ENCODE data around the gene SERPING1.

- TF ChIP-seq, protein P1, sequence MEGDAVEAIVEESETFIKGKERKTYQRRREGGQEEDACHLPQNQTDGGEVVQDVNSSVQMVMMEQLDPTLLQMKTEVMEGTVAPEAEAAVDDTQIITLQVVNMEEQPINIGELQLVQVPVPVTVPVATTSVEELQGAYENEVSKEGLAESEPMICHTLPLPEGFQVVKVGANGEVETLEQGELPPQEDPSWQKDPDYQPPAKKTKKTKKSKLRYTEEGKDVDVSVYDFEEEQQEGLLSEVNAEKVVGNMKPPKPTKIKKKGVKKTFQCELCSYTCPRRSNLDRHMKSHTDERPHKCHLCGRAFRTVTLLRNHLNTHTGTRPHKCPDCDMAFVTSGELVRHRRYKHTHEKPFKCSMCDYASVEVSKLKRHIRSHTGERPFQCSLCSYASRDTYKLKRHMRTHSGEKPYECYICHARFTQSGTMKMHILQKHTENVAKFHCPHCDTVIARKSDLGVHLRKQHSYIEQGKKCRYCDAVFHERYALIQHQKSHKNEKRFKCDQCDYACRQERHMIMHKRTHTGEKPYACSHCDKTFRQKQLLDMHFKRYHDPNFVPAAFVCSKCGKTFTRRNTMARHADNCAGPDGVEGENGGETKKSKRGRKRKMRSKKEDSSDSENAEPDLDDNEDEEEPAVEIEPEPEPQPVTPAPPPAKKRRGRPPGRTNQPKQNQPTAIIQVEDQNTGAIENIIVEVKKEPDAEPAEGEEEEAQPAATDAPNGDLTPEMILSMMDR (conservative IDR thresholded peaks at IDR 0.05) = no peak
- TF ChIP-seq ZFX (IDR thresholded peaks at IDR 0.05) = no peak
Measured at GRCh38 chr11:57659669-57660068, 62.2 kb downstream of the SERPING1 start.
